Esophagus squamous epithelium (tissue), 5 donors: ENCODE results near the gene EEF1AKMT4. TPM values are rescaled to one million over a fixed set of nuclear protein-coding genes. Genes with fewer than 3 reads are reported as not detected.

Experiments used
- DNase-seq: peaks from one replicate; lab custom pipeline; 2025; lab: John Stamatoyannopoulos, UW
- H3K27ac ChIP-seq, 4 donors: fragments of 200-600 bp; sonication (generic); one replicate each; pipeline ENCODE4 v1.5.1; 2016 to 2019; ENCODE audit warnings: mild to moderate bottlenecking in 1 of 4
- H3K27me3 ChIP-seq, 4 donors: fragments of 200-600 bp; sonication (generic); 1 replicate in 3 of 4; 2 replicates in 1 of 4; pipeline versions ENCODE4 v1.5.1 to v1.6.0; 2017 to 2021; ENCODE audit warnings: antibody characterized with exemption in 1 of 4
- H3K36me3 ChIP-seq, 3 donors: fragments of 200-600 bp; sonication (generic); one replicate each; pipeline ENCODE4 v1.5.1; 2016 to 2019
- H3K4me1 ChIP-seq, 3 donors: fragments of 200-600 bp; sonication (generic); one replicate each; pipeline ENCODE4 v1.5.1; 2017 to 2019
- H3K4me3 ChIP-seq, 4 donors: fragments of 200-600 bp; sonication (generic); 1 replicate in 3 of 4; 2 replicates in 1 of 4; pipeline ENCODE4 v1.5.1; 2016 to 2019; ENCODE audit warnings: mild to moderate bottlenecking in 2 of 4, moderate library complexity in 1 of 4
- H3K9me3 ChIP-seq, 3 donors: fragments of 200-600 bp; sonication (generic); one replicate each; pipeline ENCODE4 v1.5.1; 2016 to 2019
- CTCF ChIP-seq, 6 experiments: fragments of 450-650 bp in 4 of 6; fragments of 200-600 bp in 2 of 6; sonication (generic) in 2 of 6; IDR thresholded peaks; one replicate each; pipeline ENCODE4 v1.5.1; 2016 to 2019; ENCODE audit warnings: antibody characterized with exemption in 6 of 6, mild to moderate bottlenecking in 4 of 6, moderate library complexity in 4 of 6
- POLR2A ChIP-seq, 4 donors: fragments of 450-650 bp; IDR thresholded peaks; one replicate each; pipeline ENCODE4 v1.6.1; 2017; ENCODE audit warnings: antibody characterized with exemption in 4 of 4, mild to moderate bottlenecking in 4 of 4, moderate library complexity in 3 of 4
- WGBS, 2 donors: methylation state at CpG; one replicate each; pipeline ENCODE4 v1.1.5; 2018; 5-methylcytosine and 5-hydroxymethylcytosine counted together
- intact Hi-C: fragments of 100-400 bp; cut with DNase I; formaldehyde crosslinking; loops from one replicate; pipeline ENCODE4 v1.15.0; 2022
- total RNA-seq, 4 donors: library from RNA; depleted of rRNA; stranded (reverse); fragments of >200 nt; gene quantifications; one replicate each; pipeline ENCODE4 v1.1.0, GENCODE V29; 2016
- donor health status: DM: yes; HTN: yes; CAD: no.

EEF1AKMT4 gene
- total RNA-seq, 4 donors from 2014 or later: 8.1 to 13.4 (median 10.3) TPM

- Histone ChIP-seq H3K4me3 (no peak overlapping the region), H3K9me3 (no peaks in the 10 kb centered on the region), H3K4me1 (peaks cover 9 to 36% (median 21%) of the 10 kb centered on the region in 3 donors), H3K27me3 (peaks cover 12 to 95% (median 13%) of the 10 kb centered on the region in 4 donors), H3K36me3 (no peaks in the 10 kb centered on the region), H3K27ac (no peak overlapping the region)
- WGBS, 2 donors: 17 to 19% methylated on average over 1 to 3 of the region's 3 CpGs
- intact Hi-C loops: no loop called here
- TF ChIP-seq POLR2A (IDR thresholded peaks at IDR 0.05) (no peak), CTCF (IDR thresholded peaks at IDR 0.05) (no peak)
- DNase-seq: no peak
These were observed 17.8 kb upstream of the EEF1AKMT4 start for GRCh38 chr3:184231671-184232070.

- Histone ChIP-seq H3K27me3 (peaks cover 12 to 87% (median 13%) of the 10 kb centered on the region in 4 donors), H3K27ac (no peak overlapping the region), H3K4me1 (peaks cover 9 to 36% (median 21%) of the 10 kb centered on the region in 3 donors), H3K4me3 (no peak overlapping the region), H3K9me3 (no peaks in the 10 kb centered on the region), H3K36me3 (no peaks in the 10 kb centered on the region)
- intact Hi-C loops: no loop called here
- 68 to 75% methylated on average over 2 to 6 of the region's 23 CpGs for WGBS, 2 donors
- no peak for DNase-seq
- no peak for TF ChIP-seq CTCF (IDR thresholded peaks at IDR 0.05)
- TF ChIP-seq POLR2A (IDR thresholded peaks at IDR 0.05): no peak
These were observed 16.2 kb upstream of the EEF1AKMT4 start for GRCh38 chr3:184233127-184233843.

- 9 to 36% methylated on average over 3 to 4 of the region's 4 CpGs for WGBS, 2 donors
- no peak for DNase-seq
- Histone ChIP-seq H3K4me3 (no peak overlapping the region), H3K27me3 (peaks cover 7 to 84% (median 13%) of the 10 kb centered on the region in 4 donors), H3K9me3 (no peaks in the 10 kb centered on the region), H3K27ac (no peak overlapping the region), H3K36me3 (no peaks in the 10 kb centered on the region), H3K4me1 (peaks cover 9 to 29% (median 16%) of the 10 kb centered on the region in 3 donors)
- TF ChIP-seq CTCF (IDR thresholded peaks at IDR 0.05) (peak in 3 of 6 experiments; percentile 11 to 35 (median 20)), POLR2A (IDR thresholded peaks at IDR 0.05) (no peak)
- intact Hi-C loops: no loop called here
These were observed 15.2 kb upstream of the EEF1AKMT4 start for GRCh38 chr3:184234224-184234623.

GRCh38 chr3:184234671-184235380, 14.6 kb upstream of the EEF1AKMT4 start:
- Histone ChIP-seq H3K27me3 (peaks cover 6 to 84% (median 11%) of the 10 kb centered on the region in 4 donors), H3K4me3 (no peak overlapping the region), H3K9me3 (no peaks in the 10 kb centered on the region), H3K4me1 (peaks cover 6 to 23% (median 10%) of the 10 kb centered on the region in 3 donors), H3K36me3 (no peaks in the 10 kb centered on the region), H3K27ac (no peak overlapping the region)
- intact Hi-C loops: no loop called here
- DNase-seq: no peak
- 60 to 93% methylated on average over 2 to 5 of the region's 19 CpGs for WGBS, 2 donors
- TF ChIP-seq POLR2A (IDR thresholded peaks at IDR 0.05): no peak
- TF ChIP-seq CTCF (IDR thresholded peaks at IDR 0.05): no peak
